GM19240 (cell line): Measurements from ENCODE around the gene LRRC14B.

ENCODE experiments used
- DNase-seq: peaks from one replicate; pipeline ENCODE4 v3.0.0; 2011; ENCODE audit warnings: low spot score; ENCODE audit not compliant: insufficient read length

Gene LRRC14B

GRCh38 chr5:191036-191948 lies at the start of gene LRRC14B:
TSS of gene LRRC14B (plus strand) at chr5:191495. CDS start at chr5:191539, 44 bp downstream.
- DNase-seq = no peak

GRCh38 chr5:141761-142160 lies 49.5 kb upstream of the LRRC14B start:
- no peak for DNase-seq

GRCh38 chr5:142246-142810 lies 49.0 kb upstream of the LRRC14B start:
- no peak for DNase-seq

- no peak for DNase-seq
Observed at GRCh38 chr5:143041-143440, 48.3 kb upstream of the LRRC14B start.

- DNase-seq = no peak
Observed at GRCh38 chr5:144941-145340, 46.4 kb upstream of the LRRC14B start.

- no peak for DNase-seq
Observed at GRCh38 chr5:145585-146323, 45.5 kb upstream of the LRRC14B start.

- DNase-seq = no peak
Observed at GRCh38 chr5:147751-148150, 43.5 kb upstream of the LRRC14B start.

- DNase-seq = no peak
Observed at GRCh38 chr5:149745-150485, 41.4 kb upstream of the LRRC14B start.

- no peak for DNase-seq
Observed at GRCh38 chr5:150746-151145, 40.5 kb upstream of the LRRC14B start.

GRCh38 chr5:152077-152476 lies 39.2 kb upstream of the LRRC14B start:
- no peak for DNase-seq

- DNase-seq = no peak
Observed at GRCh38 chr5:153256-153655, 38.0 kb upstream of the LRRC14B start.

GRCh38 chr5:154236-154635 lies 37.1 kb upstream of the LRRC14B start:
- no peak for DNase-seq

GRCh38 chr5:154826-155225 lies 36.5 kb upstream of the LRRC14B start:
- no peak for DNase-seq

- DNase-seq = no peak
Observed at GRCh38 chr5:155651-156410, 35.5 kb upstream of the LRRC14B start.

- no peak for DNase-seq
Observed at GRCh38 chr5:156411-157072, 34.8 kb upstream of the LRRC14B start.

GRCh38 chr5:157126-157715 lies 34.1 kb upstream of the LRRC14B start:
- no peak for DNase-seq

- no peak for DNase-seq
Observed at GRCh38 chr5:157801-158200, 33.5 kb upstream of the LRRC14B start.

GRCh38 chr5:158807-159447 lies 32.4 kb upstream of the LRRC14B start:
- no peak for DNase-seq

GRCh38 chr5:159448-160172 lies 31.7 kb upstream of the LRRC14B start:
- no peak for DNase-seq
